ENCODE results near the gene NCAPG2.

GRCh38 chr7:158664406-158664805 lies 40.2 kb downstream of the NCAPG2 start:
- no peak for TF ChIP-seq CTCF (IDR thresholded peaks at IDR 0.05)
- no peak for TF ChIP-seq POLR2AphosphoS5 (IDR thresholded peaks at IDR 0.05)

Measured in gastroesophageal sphincter (tissue), 3 donors.